Measurements from ENCODE around the gene TRIM37. TPM values are rescaled to one million over a fixed set of nuclear protein-coding genes. Genes with fewer than 3 reads are reported as not detected.

The TRIM37 gene
- polyA plus RNA-seq, 1 donor (not counting 4 experiments of a cell fraction or from before 2014, with no cell fraction given), result 26.4 TPM

GRCh38 chr17:58989629-58990028 is 117.1 kb downstream of the TRIM37 start:
- dilution Hi-C loops (cut with MboI; ENCODE audit: extremely low pct_ligation_motif_present, low sequenced_read_pairs), result no loop called here
- H3K4me2 ChIP-seq (ENCODE audit: control insufficient read depth, extremely low read depth, insufficient read depth, low read depth, low read length), result no peak overlapping the region
- no peak overlapping the region for H3K27ac ChIP-seq (ENCODE audit: control insufficient read depth, insufficient read depth, low read length)
- H3K9me1 ChIP-seq (ENCODE audit: control insufficient read depth, extremely low read depth, insufficient read depth, low read length), result no peaks in the 10 kb centered on the region
- no peaks in the 10 kb centered on the region for H3K27me3 ChIP-seq (ENCODE audit: control insufficient read depth, extremely low read depth, insufficient read depth, low read length)
- no peaks in the 10 kb centered on the region for H4K20me1 ChIP-seq (ENCODE audit: control insufficient read depth, extremely low read depth, insufficient read depth, low read length)
- DNase-seq (ENCODE audit: low read depth, low spot score), result no peak
- TF ChIP-seq CTCF (optimal IDR thresholded peaks at IDR 0.05 in 1 of 3, IDR thresholded peaks at IDR 0.05 in 1 of 3, conservative IDR thresholded peaks at IDR 0.05 in 1 of 3; ENCODE audit: extremely low read depth in 1 of 3, insufficient read depth in 2 of 3, low read length in 3 of 3) (no peak), EZH2 (IDR thresholded peaks at IDR 0.05; ENCODE audit: low read length) (no peak)
- peaks cover 0 to 10% of the 10 kb centered on the region in 2 experiments for H3K36me3 ChIP-seq (ENCODE audit: control insufficient read depth in 2 of 2, extremely low read depth in 1 of 2, insufficient read depth in 2 of 2, low read length in 2 of 2)
- no peaks in the 10 kb centered on the region for H3K9me3 ChIP-seq (ENCODE audit: control insufficient read depth, low read depth, low read length)
- H3K4me1 ChIP-seq (ENCODE audit: control insufficient read depth, extremely low read depth, insufficient read depth, low read length), result peaks cover 2% of the 10 kb centered on the region
- H2AFZ ChIP-seq (ENCODE audit: control insufficient read depth, low read length), result no peak overlapping the region
- no peaks in the 10 kb centered on the region for H3K79me2 ChIP-seq (ENCODE audit: control insufficient read depth, insufficient read depth, low read length)
- H3K4me3 ChIP-seq (ENCODE audit: control insufficient read depth in 2 of 3, extremely low read depth in 1 of 3, insufficient read depth in 2 of 3, low read depth in 1 of 3, low read length in 3 of 3), result no peak overlapping the region
- FAIRE-seq, result no peak
- no peak overlapping the region for H3K9ac ChIP-seq (ENCODE audit: control insufficient read depth, extremely low read depth, insufficient read depth, low read length)

GRCh38 chr17:58985971-58986370 is 120.7 kb downstream of the TRIM37 start:
- dilution Hi-C loops (cut with MboI; ENCODE audit: extremely low pct_ligation_motif_present, low sequenced_read_pairs), result no loop called here
- no peaks in the 10 kb centered on the region for H3K9me1 ChIP-seq (ENCODE audit: control insufficient read depth, extremely low read depth, insufficient read depth, low read length)
- H3K4me2 ChIP-seq (ENCODE audit: control insufficient read depth, extremely low read depth, insufficient read depth, low read depth, low read length), result no peak overlapping the region
- no peak for FAIRE-seq
- no peak overlapping the region for H2AFZ ChIP-seq (ENCODE audit: control insufficient read depth, low read length)
- H3K36me3 ChIP-seq (ENCODE audit: control insufficient read depth in 2 of 2, extremely low read depth in 1 of 2, insufficient read depth in 2 of 2, low read length in 2 of 2), result peaks cover 0 to 7% of the 10 kb centered on the region in 2 experiments
- no peak overlapping the region for H3K9ac ChIP-seq (ENCODE audit: control insufficient read depth, extremely low read depth, insufficient read depth, low read length)
- H3K27me3 ChIP-seq (ENCODE audit: control insufficient read depth, extremely low read depth, insufficient read depth, low read length), result no peaks in the 10 kb centered on the region
- no peak for TF ChIP-seq EZH2 (IDR thresholded peaks at IDR 0.05; ENCODE audit: low read length)
- no peak for TF ChIP-seq CTCF (optimal IDR thresholded peaks at IDR 0.05 in 1 of 3, IDR thresholded peaks at IDR 0.05 in 1 of 3, conservative IDR thresholded peaks at IDR 0.05 in 1 of 3; ENCODE audit: extremely low read depth in 1 of 3, insufficient read depth in 2 of 3, low read length in 3 of 3)
- no peaks in the 10 kb centered on the region for H3K79me2 ChIP-seq (ENCODE audit: control insufficient read depth, insufficient read depth, low read length)
- no peaks in the 10 kb centered on the region for H4K20me1 ChIP-seq (ENCODE audit: control insufficient read depth, extremely low read depth, insufficient read depth, low read length)
- H3K4me1 ChIP-seq (ENCODE audit: control insufficient read depth, extremely low read depth, insufficient read depth, low read length), result no peaks in the 10 kb centered on the region
- DNase-seq (ENCODE audit: low read depth, low spot score), result no peak
- no peak overlapping the region for H3K4me3 ChIP-seq (ENCODE audit: control insufficient read depth in 2 of 3, extremely low read depth in 1 of 3, insufficient read depth in 2 of 3, low read depth in 1 of 3, low read length in 3 of 3)
- H3K9me3 ChIP-seq (ENCODE audit: control insufficient read depth, low read depth, low read length), result no peaks in the 10 kb centered on the region
- no peak overlapping the region for H3K27ac ChIP-seq (ENCODE audit: control insufficient read depth, insufficient read depth, low read length)

Measured in keratinocyte (primary cell).